Adipose tissue (tissue), 3 donors: ENCODE measurements around the gene CLDN7. TPM values are rescaled to one million over a fixed set of nuclear protein-coding genes. Genes with fewer than 3 reads are reported as not detected.
A peak's percentile ranks its signal among the peaks of the same experiment; 100 is the strongest.

ENCODE experiments used
- H3K27ac ChIP-seq: one replicate; pipeline ENCODE4 v1.5.1; 2013; ENCODE audit warnings: low read depth, low read length
- WGBS, 3 donors: extraction: QIAGEN DNeasy Blood & Tissue Kit; methylation state at CpG; one replicate each; pipeline ENCODE4 v1.1.7; 2013; 5-methylcytosine and 5-hydroxymethylcytosine counted together
- polyA plus RNA-seq, 3 donors: library from polyadenylated mRNA; stranded (reverse); fragments of 200-250 nt; gene quantifications; one replicate each; pipeline ENCODE4 v1.2.3, GENCODE V29; 2013
- donor health status: healthy with polysubstance abuse.
- donor health status: Bipolar disorder and iron deficiency.
- donor health status: healthy.

CLDN7 gene
- polyA plus RNA-seq, 3 donors: 4.8 to 88.9 (median 6.7) TPM

- WGBS, 3 donors: 1% methylated on average over 49 of the region's 49 CpGs
- peak overlapping the region; percentile 84 for H3K27ac ChIP-seq
Measured at GRCh38 chr17:7242717-7243452, 19.4 kb downstream of the CLDN7 start.

GRCh38 chr17:7241783-7242716, 20.2 kb downstream of the CLDN7 start, which contains the start of gene GABARAP:
GABARAP (minus strand) TSS chr17:7242449; CDS start chr17:7242330, 119 bp downstream.
- H3K27ac ChIP-seq: peak within 1 kb of the TSS; percentile 84
- 0 to 1% (median 0%) methylated on average over 59 to 62 of the region's 62 CpGs for WGBS, 3 donors

- H3K27ac ChIP-seq: no peak overlapping the region
- 25 to 30% (median 25%) methylated on average over 9 of the region's 9 CpGs for WGBS, 3 donors
Measured at GRCh38 chr17:7241090-7241733, 21.1 kb downstream of the CLDN7 start.

- whole genome bisulfite sequencing, 3 donors: 49 to 66% (median 52%) methylated on average over 4 of the region's 4 CpGs
Measured at GRCh38 chr17:7240375-7240774, 21.9 kb downstream of the CLDN7 start.

GRCh38 chr17:7239091-7240027, 22.9 kb downstream of the CLDN7 start, which contains the start of gene PHF23:
PHF23 (minus strand) TSS chr17:7239457; CDS start chr17:7239279, 178 bp downstream.
- H3K27ac ChIP-seq: peak within 1 kb of the TSS; percentile 80
- 0 to 1% (median 0%) methylated on average over 49 to 72 of the region's 72 CpGs for WGBS, 3 donors

More at GRCh38 chr17:7240375-7240774, 21.9 kb downstream of the CLDN7 start:
- no peak overlapping the region for H3K27ac ChIP-seq

- H3K27ac ChIP-seq: peak overlapping the region; percentile 80
- 0% methylated on average over 20 to 39 of the region's 39 CpGs for WGBS, 3 donors
Measured at GRCh38 chr17:7238420-7239090, 23.7 kb downstream of the CLDN7 start.

- 1% methylated on average over 37 to 66 of the region's 73 CpGs for whole genome bisulfite sequencing, 3 donors
- peak overlapping the region; percentile 32 for H3K27ac ChIP-seq
Measured at GRCh38 chr17:7237761-7238419, 24.4 kb downstream of the CLDN7 start.

GRCh38 chr17:7237266-7237760, 25.0 kb downstream of the CLDN7 start:
- H3K27ac ChIP-seq: peak overlapping the region; percentile 32
- 16 to 26% (median 22%) methylated on average over 6 of the region's 6 CpGs for WGBS, 3 donors

GRCh38 chr17:7236808-7237207, 25.5 kb downstream of the CLDN7 start:
- H3K27ac ChIP-seq: no peak overlapping the region
- WGBS, 3 donors: 85 to 91% (median 87%) methylated on average over 6 of the region's 6 CpGs

- 79 to 87% (median 86%) methylated on average over 22 of the region's 22 CpGs for WGBS, 3 donors
- H3K27ac ChIP-seq: no peak overlapping the region
Measured at GRCh38 chr17:7235693-7236665, 26.3 kb downstream of the CLDN7 start.

- H3K27ac ChIP-seq: no peak within 1 kb of the TSS
- 0 to 1% (median 1%) methylated on average over 58 to 72 of the region's 72 CpGs for WGBS, 3 donors
Measured at GRCh38 chr17:7234083-7234951, 28.0 kb downstream of the CLDN7 start, which contains the start of gene DVL2. DVL2 (minus strand) TSS chr17:7234517; CDS start chr17:7234262, 255 bp downstream.

GRCh38 chr17:7233701-7234082, 28.6 kb downstream of the CLDN7 start:
- no peak overlapping the region for H3K27ac ChIP-seq
- WGBS, 3 donors: 1% methylated on average over 9 of the region's 9 CpGs

- H3K27ac ChIP-seq: no peak overlapping the region
- 79 to 84% (median 80%) methylated on average over 5 of the region's 5 CpGs for WGBS, 3 donors
Measured at GRCh38 chr17:7232114-7232513, 30.2 kb downstream of the CLDN7 start.

- 93 to 95% (median 94%) methylated on average over 19 of the region's 19 CpGs for WGBS, 3 donors
Measured at GRCh38 chr17:7229504-7229903, 32.8 kb downstream of the CLDN7 start.

More at GRCh38 chr17:7229504-7229903, 32.8 kb downstream of the CLDN7 start:
- H3K27ac ChIP-seq: no peak overlapping the region
